ENCODE results near the gene DYNLT1. TPM values are rescaled to one million over a fixed set of nuclear protein-coding genes. Genes with fewer than 3 reads are reported as not detected.
"Not testable (repeated sequence)": the region's sequence is repeated elsewhere in the genome, so short reads cannot be mapped to it uniquely, and the experiment has no call there.

The DYNLT1 gene
- total RNA-seq, 1 donor from 2014 or later, result 77.5 TPM

- intact Hi-C loops (cut with micrococcal nuclease), result not testable (repeated sequence)
These were observed 38.5 kb downstream of the DYNLT1 start for GRCh38 chr6:158606011-158606410.

DNA sequence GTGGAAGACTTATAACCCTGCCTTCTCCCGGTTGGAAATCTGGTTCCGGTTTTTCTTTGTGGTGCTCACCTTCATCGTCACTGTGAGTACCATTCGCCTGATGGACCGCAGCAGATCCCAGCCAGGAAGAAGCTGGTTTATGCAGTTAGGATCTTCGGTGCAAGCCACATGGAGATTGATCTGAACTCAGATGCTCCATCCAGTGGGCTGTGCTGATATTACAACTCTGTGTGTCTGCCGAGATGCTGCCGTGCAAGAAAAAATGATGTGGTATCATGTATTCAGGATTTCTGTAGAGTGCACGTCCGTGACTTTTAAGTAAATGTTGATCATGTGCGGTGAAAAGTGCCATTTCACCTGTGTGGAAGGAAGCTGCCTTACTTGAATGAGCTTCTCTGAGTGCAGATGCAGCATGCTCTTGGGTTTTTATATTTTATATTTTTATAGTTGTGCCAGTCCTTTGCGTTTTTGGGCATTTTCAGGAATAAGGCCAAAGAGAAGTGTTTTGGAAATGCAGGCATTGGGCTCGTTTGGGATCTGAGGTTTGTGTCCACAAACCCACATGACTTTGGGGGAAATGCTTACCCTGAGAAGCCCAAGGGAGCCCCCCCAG lies 39.2 kb downstream of the DYNLT1 start:
- intact Hi-C loops (cut with micrococcal nuclease), result loop anchor here (1.0 to 2.0 kb wide), 2 partner anchors 384 to 391 kb away; no protein-coding TSS in a partner anchor

- intact Hi-C loops (cut with micrococcal nuclease), result loop anchor here (2.0 kb wide), 1 partner anchor 389 kb away; no protein-coding TSS in a partner anchor
These were observed 40.5 kb downstream of the DYNLT1 start for GRCh38 chr6:158604048-158604406.

DNA sequence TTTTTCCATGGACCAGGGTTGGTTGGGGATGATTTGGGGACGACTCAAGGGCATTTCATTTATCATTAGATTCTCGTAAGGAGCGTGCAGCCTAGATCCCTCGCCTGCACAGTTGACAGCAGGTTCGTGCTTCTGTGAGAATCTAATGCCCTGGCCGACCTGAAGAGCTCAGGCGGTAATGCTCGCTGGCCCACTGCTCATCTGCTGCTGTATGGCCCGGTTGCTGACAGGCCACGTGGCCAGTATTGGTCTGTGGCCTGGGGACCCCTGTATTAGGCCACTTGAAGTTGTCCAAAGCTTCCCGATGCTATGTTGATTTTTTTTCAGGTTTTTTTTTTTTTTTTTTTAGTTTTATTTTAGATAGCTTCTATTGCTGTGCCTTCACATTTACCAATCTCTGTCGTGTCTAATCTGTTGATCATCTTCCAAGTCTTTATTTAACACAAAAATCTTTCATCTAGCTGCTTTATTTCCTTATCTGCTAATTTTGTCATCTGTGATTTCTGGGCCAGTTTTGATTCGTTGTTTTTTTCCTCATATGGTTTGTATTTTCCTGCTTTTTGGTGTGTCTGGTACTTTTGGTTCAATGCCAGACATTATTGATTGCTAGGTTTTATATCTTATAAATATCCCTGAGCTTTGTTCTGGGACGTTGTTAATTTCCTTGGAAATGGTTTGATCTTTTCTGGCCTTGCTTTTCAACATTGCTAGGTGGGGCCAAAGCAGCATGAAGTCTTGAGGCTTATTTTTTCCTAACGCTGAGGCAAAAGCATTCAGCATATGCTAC lies 41.1 kb downstream of the DYNLT1 start:
- intact Hi-C loops (cut with micrococcal nuclease), result loop anchor here (2.0 kb wide), 1 partner anchor 389 kb away; no protein-coding TSS in a partner anchor

DNA sequence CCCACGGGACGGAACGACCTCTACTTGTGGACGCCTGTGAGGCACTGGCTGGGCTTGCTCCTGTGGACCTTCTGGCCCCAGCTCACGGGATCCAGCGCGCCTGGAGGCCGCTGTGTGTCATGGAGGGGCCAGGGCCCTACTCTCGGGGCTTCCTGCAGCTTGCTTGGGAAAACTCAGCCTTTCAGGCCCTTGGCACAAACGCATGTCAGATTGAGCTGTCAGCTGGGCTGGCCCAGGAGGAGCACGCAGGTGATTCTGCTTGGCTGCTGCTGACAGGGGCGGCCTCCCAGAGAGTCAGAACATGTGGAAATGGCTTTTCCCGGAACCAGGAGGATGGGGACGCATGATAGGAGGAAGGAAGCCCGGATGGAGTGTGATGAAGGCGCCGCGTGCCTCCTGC lies 44.9 kb downstream of the DYNLT1 start:
- intact Hi-C loops (cut with micrococcal nuclease), result no loop called here

GRCh38 chr6:158597565-158597964 lies 47.0 kb downstream of the DYNLT1 start:
- intact Hi-C loops (cut with micrococcal nuclease), result no loop called here

- intact Hi-C loops (cut with micrococcal nuclease), result no loop called here
These were observed 47.7 kb downstream of the DYNLT1 start for GRCh38 chr6:158596861-158597260.

GRCh38 chr6:158595223-158595622 lies 49.3 kb downstream of the DYNLT1 start:
- intact Hi-C loops (cut with micrococcal nuclease), result no loop called here

- intact Hi-C loops (cut with micrococcal nuclease), result no loop called here
These were observed 50.9 kb downstream of the DYNLT1 start for GRCh38 chr6:158593670-158594069.

GRCh38 chr6:158591810-158592209 lies 52.7 kb downstream of the DYNLT1 start:
- intact Hi-C loops (cut with micrococcal nuclease), result no loop called here

DNA sequence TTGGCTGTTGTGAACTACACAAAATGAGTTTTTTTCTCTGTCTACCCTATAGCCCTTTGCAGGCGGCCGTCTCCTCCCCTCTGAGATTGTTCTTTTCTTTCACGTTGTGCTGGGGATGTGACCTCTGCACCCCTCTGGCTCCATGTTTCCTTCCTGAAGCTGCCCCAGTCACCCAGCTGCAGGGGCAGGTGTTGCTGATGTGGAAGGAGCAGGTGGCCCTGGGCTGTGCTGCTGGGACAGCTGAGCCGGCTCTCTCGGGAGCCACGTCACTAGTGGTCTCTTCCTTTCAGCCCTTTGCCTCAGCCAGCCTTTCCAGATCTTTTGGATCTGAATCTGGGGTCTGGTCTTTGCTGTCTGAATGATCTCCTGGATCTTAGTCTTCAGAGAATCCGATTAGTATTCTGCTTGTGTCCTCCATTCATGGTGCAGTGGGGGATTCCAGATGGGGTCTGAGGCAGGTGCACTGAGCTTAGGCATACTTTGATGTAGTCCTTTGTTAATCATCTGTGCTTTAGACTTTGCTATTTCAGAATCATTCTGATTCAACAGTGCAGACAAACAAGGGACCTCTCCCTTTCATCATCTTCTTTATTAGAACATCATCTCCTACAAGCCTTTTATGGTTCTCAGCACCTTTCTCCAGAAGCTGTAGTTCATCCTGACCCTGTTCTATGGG lies 53.3 kb downstream of the DYNLT1 start:
- intact Hi-C loops (cut with micrococcal nuclease), result no loop called here

- intact Hi-C loops (cut with micrococcal nuclease), result no loop called here
These were observed 55.2 kb downstream of the DYNLT1 start for GRCh38 chr6:158589366-158589765.

GRCh38 chr6:158586652-158587051 lies 57.9 kb downstream of the DYNLT1 start:
- intact Hi-C loops (cut with micrococcal nuclease), result no loop called here

Other genes starting within 250 kb of the DYNLT1 start
- gene TMEM181, start 84.7 kb downstream of the DYNLT1 start, total RNA-seq, result 20.2 and 20.8 TPM in 2 replicates
- gene SYTL3, start 5.3 kb upstream of the DYNLT1 start, total RNA-seq, result 36.9 and 39.4 TPM in 2 replicates
- gene EZR, start 174.6 kb upstream of the DYNLT1 start, total RNA-seq, result 244 and 252 TPM in 2 replicates